Esophagus mucosa (tissue), 1 donor: ENCODE measurements around the gene ERGIC1. TPM values are rescaled to one million over a fixed set of nuclear protein-coding genes. Genes with fewer than 3 reads are reported as not detected.
"Not testable (repeated sequence)": the region's sequence is repeated elsewhere in the genome, so short reads cannot be mapped to it uniquely, and the experiment has no call there.

Experiments
- ATAC-seq: fragments of 200-7000 bp; cut with Tn5 transposase; one replicate; pipeline ENCODE4 v1.9.1; 2020
- total RNA-seq: library from RNA; stranded (reverse); gene quantifications from one replicate; pipeline ENCODE4 v1.2.4, GENCODE V29; 2023
- donor health status: DM: yes; HTN: yes; CAD: no.

Gene ERGIC1, protein sequence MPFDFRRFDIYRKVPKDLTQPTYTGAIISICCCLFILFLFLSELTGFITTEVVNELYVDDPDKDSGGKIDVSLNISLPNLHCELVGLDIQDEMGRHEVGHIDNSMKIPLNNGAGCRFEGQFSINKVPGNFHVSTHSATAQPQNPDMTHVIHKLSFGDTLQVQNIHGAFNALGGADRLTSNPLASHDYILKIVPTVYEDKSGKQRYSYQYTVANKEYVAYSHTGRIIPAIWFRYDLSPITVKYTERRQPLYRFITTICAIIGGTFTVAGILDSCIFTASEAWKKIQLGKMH
- total RNA-seq: 58.3 TPM

DNA sequence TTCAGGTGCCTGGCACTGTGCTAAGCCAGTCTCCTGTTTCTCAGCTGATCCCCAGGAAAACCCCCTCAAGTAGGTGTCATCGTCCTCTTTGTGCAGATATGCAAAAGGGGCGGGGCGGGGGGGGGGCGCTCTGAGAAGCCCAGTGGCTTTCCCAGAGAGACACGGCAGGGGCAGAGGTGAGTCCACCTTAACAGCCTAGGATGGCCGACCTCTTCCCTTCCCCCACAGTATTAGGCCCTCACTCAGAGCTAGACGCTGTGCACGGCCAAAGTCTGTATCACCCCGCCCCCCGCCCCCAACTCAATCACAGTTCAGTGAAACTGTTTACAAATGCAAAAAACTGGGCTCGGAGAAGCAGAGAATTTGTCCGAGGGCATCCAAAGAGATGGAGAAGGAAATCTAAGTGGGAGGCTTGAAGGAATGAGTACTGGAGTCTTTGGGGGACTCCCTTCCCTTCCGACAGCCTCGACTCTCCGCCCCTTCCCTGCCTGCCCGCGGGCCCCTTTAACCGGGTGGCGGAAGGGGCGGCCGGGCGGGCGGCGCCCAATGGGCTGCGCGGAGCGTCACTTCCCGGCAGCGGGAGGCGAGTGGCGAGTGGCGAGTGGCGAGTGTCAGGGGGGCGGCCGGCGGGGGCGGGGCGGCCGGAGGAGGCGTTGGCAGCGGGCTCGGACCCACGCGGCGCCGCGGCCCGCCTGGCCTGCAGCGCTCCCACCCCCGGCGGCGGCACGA, at the start of gene ERGIC1:
Gene ERGIC1 (plus strand): TSS at position 566 of the 729 bp plus-strand sequence. CDS start 163 bp downstream, at position 729.
- peak; percentile 75 for ATAC-seq

DNA sequence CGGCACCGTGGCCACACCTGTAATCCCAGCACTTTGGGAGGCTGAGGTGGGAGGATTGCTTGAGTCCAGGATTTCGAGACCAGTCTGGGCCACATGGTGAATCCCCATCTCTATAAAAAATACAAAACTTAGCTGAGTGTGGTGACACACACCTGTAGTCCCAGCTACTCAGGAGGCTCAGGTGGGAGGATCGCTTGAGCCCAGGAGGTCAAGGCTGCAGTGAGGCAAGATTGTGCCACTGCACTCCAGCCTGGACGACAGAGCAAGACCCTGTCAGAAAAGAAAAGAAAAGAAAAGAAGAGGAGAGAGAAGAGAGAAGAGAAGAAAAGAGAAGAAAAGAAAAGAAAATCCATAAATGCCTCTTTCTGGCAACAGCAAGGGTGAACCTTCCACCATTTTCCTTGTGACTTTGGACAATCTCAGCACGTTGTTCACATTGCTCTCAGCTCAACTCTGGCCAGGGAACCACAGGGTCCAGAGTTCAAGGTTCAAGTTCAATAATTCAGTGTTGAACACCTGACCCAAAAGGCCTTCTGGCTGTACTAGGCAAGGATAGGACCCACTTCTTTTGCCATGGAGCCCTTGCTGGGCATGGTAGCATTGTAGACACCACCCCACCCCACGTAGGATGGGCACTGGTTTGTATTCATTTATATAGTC, 48.5 kb upstream of the ERGIC1 start:
- no peak for ATAC-seq

DNA sequence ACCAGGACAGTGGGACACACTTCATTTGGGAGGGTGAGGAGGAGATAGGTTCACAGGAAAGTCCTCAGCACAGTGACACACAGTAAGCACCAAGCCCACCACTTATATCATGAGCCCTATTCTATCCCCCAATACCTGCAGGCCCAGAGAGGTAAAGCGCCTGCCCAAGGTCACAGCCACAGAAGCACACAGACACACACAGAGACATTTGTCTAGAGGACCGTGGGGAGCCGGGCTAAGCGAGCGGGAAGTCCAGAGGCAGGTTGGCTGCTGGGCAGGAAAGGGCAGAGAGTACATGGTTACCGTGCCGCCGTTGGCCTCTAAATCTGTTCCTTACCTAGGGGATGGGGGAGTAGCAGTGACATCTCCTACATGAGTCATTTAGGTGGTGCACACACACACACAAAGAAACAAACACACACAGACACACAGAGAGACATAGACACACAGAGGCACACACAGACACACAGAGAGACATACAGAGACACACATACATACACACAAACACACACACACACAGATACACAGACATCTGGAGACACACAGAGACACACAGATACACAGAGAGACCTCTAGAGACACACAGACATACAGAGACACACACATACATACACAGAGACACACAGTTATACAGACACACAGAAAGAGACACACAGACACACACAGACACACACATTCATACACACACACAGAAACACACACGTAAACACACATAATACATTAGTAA, 47.2 kb upstream of the ERGIC1 start:
- no peak for ATAC-seq

DNA sequence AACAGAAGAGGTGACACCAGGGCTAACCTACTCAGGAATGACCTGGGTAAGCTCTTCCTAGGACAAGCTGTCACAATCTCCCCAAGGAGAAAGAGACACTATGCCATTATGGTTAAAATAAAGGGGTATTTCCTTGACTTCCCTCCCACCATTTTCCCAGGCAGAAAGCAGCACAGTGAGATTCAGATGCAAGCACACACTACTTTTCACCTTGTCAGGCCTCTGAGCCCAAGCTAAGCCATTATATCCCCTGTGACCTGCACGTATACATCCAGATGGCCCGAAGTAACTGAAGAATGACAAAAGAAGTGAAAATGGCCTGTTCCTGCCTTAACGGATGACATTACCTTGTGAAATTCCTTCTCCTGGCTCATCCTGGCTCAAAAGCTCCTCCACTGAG, 46.5 kb upstream of the ERGIC1 start:
- ATAC-seq: not testable (repeated sequence)

DNA sequence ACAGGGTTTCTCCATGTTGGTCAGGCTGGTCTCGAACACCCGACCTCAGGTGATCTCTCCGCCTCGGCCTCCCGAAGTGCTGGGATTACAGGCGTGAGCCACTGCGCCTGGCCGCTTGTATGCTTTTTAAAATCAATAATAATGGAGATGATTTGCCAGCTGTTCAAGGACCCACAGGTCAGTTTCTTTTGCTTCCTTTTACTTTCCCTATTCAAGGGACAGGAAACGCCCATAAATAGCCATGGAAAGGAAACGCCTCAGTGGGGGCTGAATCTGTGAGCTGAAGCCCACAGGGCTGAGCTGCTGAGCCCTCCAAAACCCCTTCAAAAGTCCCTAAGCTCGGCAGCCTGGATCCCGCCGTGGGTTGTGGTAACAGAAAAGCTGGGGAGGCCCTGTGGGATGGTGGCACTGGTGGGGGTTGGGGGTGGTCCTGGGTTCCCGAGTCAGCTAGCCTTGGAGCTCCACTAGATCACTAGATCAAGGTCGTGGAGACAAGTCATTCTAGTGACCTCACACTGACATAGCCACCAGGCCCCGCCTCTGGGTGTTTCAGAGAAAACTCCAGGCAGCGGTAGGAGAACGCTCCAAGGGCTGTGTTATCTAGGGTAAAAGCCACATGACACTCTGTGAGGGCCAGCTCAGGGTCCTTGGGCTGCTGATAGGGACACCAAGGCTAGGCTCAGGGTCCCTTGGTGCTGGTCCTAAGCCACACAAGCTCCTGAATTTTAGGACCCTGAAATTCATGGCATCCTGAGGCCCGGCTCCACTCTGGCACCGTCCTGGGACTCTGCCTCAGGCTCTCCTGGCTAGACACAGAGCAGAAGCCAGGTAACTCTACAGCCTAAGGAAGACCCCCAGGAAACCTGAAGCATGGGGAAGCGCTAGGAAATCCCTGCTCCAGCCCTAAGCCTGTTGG, 45.0 kb upstream of the ERGIC1 start:
- ATAC-seq: peak; percentile 34

DNA sequence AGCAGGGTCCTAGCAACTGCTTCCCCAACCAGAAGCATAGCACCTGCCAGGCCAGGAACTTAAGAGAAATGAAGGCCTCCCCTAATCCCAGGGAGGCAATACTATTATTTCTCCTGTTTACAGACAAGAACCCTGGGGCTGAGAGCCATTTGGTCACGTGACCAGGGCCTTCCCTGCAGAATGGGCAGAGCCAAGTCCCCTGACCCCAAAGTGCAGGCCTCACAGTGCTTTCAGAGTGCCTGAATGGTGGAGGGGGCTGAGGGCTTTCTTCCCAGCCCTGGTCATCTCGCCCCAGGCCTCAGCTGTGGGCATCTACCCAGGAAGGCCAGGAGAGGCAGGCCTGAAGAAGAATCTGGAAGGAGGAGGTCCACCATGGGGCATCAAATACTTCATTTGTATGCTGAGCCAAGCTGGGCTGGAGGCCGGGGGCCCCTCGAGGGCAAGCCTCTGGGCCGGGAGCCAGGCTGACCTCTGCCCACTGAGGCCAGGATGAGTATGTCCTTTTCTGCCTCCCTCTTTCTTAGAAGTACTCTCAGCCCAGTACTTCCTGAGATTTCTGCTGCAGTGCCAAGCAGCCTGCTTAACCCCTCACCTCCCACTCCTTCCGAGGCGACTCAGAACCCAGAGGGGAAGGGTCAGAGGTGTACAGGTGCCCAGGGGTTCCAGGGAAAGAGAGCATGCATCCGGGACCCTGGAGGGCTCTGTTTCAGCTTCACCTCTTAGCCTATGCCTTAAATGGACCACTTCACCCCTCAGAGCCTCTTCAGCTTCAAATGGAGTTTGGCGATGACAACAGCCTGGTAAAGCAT, 44.2 kb upstream of the ERGIC1 start:
- no peak for ATAC-seq

DNA sequence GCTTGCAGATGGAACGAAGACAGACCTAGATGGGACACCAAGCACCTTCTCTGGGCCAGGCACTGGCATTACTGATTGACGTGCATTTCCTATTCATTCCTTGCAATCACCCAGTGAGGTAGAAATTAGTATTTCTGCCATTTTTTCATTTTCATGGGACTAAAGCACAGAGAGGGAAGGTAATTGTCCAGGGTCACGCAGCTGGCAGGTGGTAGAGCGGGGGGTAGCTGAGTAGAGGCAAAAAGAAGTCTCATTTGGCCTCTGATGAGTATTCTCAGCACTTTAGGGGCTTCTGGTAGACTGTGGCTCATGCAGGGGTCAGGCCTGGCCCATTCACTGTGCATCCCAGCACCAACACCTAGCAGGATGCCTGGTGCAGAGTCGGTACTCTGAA, 43.6 kb upstream of the ERGIC1 start:
- ATAC-seq: no peak

DNA sequence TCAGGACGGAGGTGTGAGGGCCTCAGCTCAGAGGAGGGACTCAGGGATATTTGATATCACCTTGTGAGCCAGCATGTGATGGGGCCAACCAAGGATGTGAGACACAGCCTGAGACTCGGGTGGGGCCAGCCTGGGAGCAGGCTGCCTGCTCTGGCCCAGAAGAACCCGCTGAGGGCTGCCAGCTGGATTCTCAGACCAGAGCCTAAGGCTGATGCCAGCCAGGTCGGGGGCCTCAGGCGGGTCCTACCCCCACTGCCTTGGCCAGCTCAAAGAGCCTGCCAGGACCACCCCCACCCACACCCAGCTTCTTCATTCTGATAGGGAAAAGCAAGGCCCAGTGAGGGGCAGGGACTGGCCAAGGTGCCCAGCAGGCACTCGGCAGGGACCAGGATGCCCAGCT, 42.8 kb upstream of the ERGIC1 start:
- ATAC-seq: no peak

DNA sequence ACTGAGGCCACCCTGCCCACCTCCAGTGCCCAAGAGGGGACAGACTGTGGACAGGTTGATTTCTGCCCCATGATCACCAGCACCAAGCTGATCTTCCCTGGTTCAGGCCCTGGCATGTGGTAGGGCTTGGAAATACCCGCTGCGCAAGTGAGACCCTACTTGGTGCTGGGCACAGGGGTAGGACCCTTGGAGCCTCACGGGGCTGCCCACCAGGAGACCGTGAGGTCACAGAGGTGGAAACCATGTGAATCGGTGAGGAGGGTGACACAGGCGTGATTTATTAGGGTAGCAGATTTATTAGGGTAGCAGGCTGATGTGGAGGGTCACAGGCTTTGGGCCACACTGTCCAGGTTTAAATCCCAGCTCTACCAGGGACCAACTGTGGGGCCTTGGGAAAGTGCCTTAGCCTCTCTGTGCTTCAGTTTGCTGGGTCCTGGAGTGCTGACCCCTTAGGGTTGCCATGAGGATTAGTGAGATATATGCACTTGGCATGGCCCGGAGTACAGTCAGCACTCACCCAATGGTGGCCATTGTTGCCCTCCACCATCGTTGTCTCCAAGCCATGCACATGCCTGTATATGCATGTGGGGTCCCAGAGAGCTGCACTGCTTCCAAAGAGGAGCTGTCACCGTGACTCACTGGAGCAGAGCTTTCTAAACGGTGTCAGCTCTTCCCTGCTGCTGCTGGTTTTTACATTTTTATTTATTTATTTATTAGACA, 42.2 kb upstream of the ERGIC1 start:
- no peak for ATAC-seq

DNA sequence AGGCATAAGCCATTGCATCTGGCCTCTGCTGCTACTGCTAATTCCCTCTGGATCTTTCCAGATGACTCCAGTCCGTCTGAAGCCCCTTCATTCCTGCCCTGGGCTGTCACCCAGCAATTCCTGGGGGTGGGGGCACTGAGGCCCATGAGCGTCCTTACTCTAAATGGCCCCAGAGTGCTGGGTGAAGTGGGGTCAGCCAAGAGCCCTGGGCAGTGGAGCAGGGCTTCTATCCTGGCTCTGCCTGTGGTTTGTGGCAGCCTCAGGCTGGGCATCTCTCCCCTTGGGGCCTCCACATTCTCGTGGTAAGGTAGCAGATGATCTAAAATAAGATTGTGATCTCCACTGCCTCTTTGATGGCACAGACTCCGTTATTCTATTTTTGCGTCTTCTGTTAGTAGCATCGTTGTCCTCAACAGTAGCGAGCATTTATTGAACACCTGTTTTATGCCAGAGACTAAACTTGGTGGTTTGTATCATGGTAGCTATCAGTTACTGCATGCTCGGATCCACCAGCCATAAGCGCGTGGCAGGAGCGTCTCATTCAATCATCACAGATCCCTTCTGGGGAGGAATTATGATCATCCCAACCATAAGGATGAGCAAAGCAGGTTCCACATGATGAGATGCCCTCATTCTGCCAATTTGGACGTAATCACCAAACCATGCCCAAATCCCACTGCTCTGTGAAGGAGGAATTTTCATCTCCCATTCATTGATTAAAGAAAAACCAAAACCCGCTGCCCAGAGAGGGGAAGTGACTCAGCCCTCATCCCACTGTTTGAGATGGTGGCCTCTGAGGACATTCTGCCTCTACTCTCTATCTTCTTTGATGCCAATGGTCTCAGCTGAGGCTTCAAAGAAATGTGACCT, 41.1 kb upstream of the ERGIC1 start:
- no peak for ATAC-seq

DNA sequence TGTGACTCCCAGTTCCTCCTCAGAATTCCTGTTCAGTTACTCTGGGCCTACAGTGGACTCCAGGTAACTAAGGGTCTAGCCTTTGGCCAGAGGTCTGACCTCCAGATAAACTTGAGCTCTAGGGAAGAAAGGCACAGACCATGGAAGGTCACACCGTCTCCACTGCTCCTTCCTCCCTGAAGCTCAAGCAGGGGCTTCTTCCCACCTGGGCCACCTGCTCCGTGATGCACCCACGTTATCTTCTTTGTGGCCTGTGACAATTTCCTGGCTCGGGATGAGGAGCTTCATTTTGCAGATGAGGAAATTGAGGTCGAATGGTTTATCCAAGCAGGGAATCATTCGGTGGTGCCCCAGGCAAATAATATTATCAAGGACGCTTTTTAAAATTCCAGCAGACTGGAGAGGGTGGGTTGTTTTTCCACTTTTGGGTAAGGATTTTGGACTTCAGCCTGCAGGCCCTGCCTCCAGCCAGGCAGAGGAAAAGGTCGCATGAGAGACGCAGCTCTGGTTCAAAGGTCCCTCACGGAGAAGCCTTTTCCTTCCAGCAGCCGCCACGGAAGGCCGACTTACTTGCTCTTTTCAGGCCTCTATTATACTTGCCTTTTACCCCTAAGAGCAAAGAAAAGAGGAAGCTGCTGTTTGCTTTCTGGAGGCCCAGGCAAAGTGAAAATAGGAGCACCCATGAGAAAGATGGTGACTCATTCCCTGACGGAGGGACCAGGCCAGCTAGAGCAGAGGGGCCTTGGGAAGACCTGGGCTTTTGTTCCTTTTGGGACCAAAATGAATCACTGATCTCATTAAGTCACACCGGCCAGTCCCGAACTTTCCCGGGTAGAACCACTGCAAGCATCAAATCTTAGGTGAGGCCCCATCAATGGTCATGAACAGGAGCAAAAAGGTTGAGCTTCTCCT, 40.2 kb upstream of the ERGIC1 start:
- ATAC-seq: no peak

DNA sequence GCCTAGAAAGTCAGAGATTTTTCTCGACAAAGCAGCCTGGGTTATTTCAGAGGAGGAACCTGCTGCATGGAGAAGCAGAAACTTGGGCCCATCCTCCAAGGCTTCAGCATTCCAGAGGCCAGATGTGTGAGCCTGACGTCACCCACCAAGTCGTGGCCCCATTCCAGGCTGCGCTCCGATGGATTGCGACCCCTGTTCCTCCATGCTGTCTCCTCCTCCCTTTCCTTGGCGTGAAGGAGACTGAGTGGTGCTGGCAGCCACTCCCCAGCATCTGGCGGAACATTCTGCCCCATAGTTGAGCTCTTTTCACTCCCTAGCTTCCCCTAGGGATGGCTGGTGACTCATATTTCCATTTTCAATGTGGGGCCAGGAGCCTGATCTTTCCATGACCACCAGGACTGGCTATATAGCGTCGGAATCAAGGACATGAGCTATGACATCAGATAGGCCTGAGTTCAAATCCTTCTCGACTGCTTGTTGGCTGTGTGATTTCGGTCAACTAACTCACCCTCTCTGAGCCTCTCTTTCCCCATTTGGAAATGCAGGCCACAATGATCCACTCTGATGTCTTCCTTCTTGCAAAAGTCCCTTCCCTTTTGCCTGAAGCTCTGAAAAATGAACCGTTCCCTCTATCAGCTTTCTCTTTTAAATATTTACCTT, 38.6 kb upstream of the ERGIC1 start:
- ATAC-seq: peak; percentile 17

DNA sequence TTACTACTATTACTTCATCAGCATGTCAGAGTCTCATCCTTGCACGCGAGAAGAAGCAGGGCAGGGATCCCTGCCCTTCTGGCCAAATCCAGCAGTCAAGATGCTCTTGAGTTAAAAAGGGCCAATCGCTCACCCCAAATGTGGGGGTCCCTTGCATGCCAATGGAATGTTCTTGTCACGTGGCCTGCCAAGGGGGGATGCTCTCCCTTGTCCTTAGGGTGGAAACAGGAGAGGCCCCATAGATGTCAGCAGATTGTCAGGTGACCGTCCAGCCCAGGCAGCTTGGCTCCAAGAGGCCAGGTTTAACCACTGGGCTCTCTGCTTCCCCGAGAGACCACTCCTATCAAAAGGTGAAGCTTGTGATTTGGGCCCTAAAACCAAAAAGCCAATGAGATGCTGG, 37.7 kb upstream of the ERGIC1 start:
- ATAC-seq: no peak

DNA sequence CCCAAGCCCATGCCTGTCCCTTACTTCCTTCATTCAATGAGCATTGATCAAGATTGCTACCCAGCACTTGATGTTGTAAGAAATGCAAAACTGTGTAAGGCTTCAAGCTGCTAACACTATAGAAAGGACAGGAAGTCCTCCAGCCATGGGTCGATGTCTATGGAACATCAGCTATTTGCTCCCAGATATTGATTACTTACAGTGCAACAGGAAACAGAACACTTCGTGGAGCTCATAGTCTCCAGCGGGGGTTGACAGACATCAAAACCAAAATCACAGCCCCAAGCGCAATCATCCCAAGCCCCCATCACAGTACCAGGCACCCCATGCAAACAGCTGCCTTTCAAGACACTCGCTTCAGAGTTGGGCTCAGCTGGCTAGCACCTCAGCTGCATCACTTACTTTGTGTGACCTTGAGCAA, 36.3 kb upstream of the ERGIC1 start:
- ATAC-seq: no peak

DNA sequence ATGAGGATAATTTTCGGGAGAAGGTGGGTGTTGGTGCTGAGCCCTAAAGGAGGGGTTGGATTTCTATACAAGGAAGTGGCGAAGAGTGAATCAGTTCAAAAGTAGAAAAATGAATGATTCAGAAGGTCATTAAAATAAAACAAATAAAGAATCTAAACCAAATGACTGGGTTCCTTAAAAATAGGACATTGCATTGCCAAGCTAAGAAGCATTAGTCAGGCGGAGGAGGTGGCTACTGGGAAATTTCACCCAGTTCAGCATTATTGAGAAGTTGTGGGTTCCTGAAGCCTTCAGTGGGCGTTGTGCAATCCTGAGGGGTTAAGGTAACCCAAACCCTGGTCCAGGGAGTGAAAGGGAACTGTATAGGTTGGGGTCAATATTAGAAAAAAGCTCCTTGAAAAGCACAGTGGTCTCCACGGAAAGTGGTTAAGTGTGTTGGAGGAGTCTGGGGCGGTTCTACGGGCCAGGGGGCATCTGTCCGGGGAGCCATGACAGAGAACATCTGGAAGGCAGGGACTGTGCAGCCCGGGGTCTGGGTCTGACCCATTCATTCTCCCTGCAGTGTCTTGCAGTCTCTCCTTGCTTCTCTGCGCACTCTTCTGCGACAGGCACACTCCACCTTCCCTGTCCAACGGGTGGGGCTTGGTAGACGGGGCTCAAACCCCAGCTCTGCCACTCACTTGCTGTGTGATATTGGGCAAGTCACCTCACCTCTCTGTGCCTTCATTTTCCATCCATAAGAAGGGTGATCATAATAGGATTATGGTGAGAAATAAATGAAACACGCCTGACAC, 35.4 kb upstream of the ERGIC1 start:
- ATAC-seq: peak; percentile 49

DNA sequence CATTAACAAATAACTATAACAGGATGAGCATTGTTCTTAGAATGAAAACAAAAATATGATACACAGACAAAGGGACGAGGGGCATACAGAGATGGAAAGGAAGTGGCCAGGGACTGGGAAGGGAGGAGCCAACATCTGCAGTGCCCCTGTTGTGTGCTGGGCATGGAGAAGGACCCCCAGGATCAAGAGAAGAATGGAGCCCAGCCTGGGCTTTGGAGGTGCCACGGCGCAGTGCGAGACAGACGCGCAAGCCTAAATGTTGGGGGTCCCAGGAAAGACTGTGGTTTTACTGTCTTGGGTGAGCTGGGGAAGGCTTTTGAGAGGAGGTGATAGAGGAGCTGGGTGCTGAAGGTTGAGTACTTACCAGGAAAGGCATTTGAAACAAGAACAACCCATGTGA, 34.6 kb upstream of the ERGIC1 start:
- ATAC-seq: no peak

DNA sequence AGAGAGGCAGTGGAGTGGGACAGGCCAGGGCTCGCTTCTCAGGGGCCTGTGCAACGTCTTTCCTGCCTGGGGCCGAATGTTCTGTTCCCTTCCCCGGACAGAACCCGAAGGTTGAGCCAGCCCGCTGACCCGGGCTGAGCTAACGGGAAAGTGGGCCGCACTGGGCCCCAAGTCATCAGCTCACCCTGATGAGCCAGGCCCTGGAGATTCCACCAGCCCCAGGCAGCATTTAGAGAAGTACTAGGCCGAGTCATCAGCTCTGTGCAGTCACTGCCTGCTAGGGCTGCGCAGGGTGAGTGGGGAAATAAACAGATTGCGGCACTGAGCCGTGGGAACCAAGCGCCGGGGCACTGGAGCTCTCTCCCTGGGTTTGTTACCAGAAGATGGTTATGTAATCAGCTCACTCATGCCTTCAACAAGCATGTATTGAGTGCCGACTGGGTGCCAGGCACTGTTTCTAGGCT, 33.9 kb upstream of the ERGIC1 start:
- ATAC-seq: peak; percentile 86
